Measurements from ENCODE around the gene FOSL1.

FOSL1 gene

GRCh38 chr11:65860278-65861164 lies 39.7 kb downstream of the FOSL1 start, which contains the start of gene MUS81:
Gene MUS81, plus strand, starts transcription at chr11:65860433. Its CDS starts 321 bp downstream, at chr11:65860754.
- Histone ChIP-seq H2BK12ac (ENCODE audit: low read length) (peak within 1 kb of the TSS; percentile 29), H3K4me3 (ENCODE audit: low read depth, low read length) (peak within 1 kb of the TSS; percentile 93), H2AK5ac (ENCODE audit: low read length) (peak within 1 kb of the TSS; percentile 91), H2BK120ac (ENCODE audit: insufficient read depth, low read length, poor library complexity) (peak within 1 kb of the TSS; percentile 91), H3K9ac (ENCODE audit: low read length) (peak within 1 kb of the TSS; percentile 95), H3K4ac (ENCODE audit: low read depth, low read length) (peak within 1 kb of the TSS; percentile 90), H3K79me1 (ENCODE audit: low read length) (peaks cover 30% of the 10 kb centered on the region), H3K27me3 (ENCODE audit: insufficient read depth, low read length) (no peaks in the 10 kb centered on the region), H3K23ac (ENCODE audit: low read length) (no peak within 1 kb of the TSS), H3K4me2 (ENCODE audit: low read length) (peak within 1 kb of the TSS; percentile 87), H2AFZ (ENCODE audit: insufficient read depth, low read length, poor library complexity) (peak within 1 kb of the TSS; percentile 70), H4K91ac (ENCODE audit: low read depth, low read length) (peak within 1 kb of the TSS; percentile 97), H3K9me3 (ENCODE audit: insufficient read depth, low read depth, low read length) (no peaks in the 10 kb centered on the region), H3K27ac (ENCODE audit: low read depth, low read length) (peak within 1 kb of the TSS; percentile 95), H3K4me1 (ENCODE audit: control insufficient read depth in 1 of 2, insufficient read depth in 2 of 2, low read length in 2 of 2) (peaks cover 17 to 18% of the 10 kb centered on the region in 2 experiments), H2BK5ac (ENCODE audit: low read depth, low read length, poor library complexity) (peak within 1 kb of the TSS; percentile 90), H3K36me3 (ENCODE audit: control insufficient read depth in 1 of 2, insufficient read depth in 2 of 2, low read length in 2 of 2) (peaks cover 52 to 53% of the 10 kb centered on the region in 2 experiments), H4K12ac (ENCODE audit: low read depth, low read length) (peak within 1 kb of the TSS; percentile 88), H3K18ac (ENCODE audit: low read length) (peak within 1 kb of the TSS; percentile 84), H3K14ac (ENCODE audit: low read length) (peak within 1 kb of the TSS; percentile 94), H3K79me2 (ENCODE audit: control insufficient read depth, insufficient read depth, low read length, poor library complexity) (peaks cover 35% of the 10 kb centered on the region), H4K8ac (ENCODE audit: low read depth, low read length) (peak within 1 kb of the TSS; percentile 95)
- no CpG with 5 or more reads among the region's 78 CpGs for WGBS (ENCODE audit: extremely low coverage, insufficient coverage, insufficient read length)
- peak; percentile 93 to 97 for DNase-seq

- Histone ChIP-seq H4K8ac (ENCODE audit: low read depth, low read length) (peak overlapping the region; percentile 95), H4K91ac (ENCODE audit: low read depth, low read length) (peak overlapping the region; percentile 97), H4K12ac (ENCODE audit: low read depth, low read length) (peak overlapping the region; percentile 88), H3K9ac (ENCODE audit: low read length) (peak overlapping the region; percentile 57), H3K79me1 (ENCODE audit: low read length) (peaks cover 30% of the 10 kb centered on the region), H2AFZ (ENCODE audit: insufficient read depth, low read length, poor library complexity) (peak overlapping the region; percentile 70), H2BK120ac (ENCODE audit: insufficient read depth, low read length, poor library complexity) (peak overlapping the region; percentile 91), H2BK5ac (ENCODE audit: low read depth, low read length, poor library complexity) (peak overlapping the region; percentile 90), H3K9me3 (ENCODE audit: insufficient read depth, low read depth, low read length) (no peaks in the 10 kb centered on the region), H3K4me3 (ENCODE audit: low read depth, low read length) (peak overlapping the region; percentile 93), H2BK12ac (ENCODE audit: low read length) (peak overlapping the region; percentile 29), H3K4me1 (ENCODE audit: control insufficient read depth in 1 of 2, insufficient read depth in 2 of 2, low read length in 2 of 2) (peaks cover 17 to 18% of the 10 kb centered on the region in 2 experiments), H3K4me2 (ENCODE audit: low read length) (peak overlapping the region; percentile 83), H3K27me3 (ENCODE audit: insufficient read depth, low read length) (no peaks in the 10 kb centered on the region), H2AK5ac (ENCODE audit: low read length) (peak overlapping the region; percentile 88), H3K36me3 (ENCODE audit: control insufficient read depth in 1 of 2, insufficient read depth in 2 of 2, low read length in 2 of 2) (peaks cover 52 to 53% of the 10 kb centered on the region in 2 experiments), H3K14ac (ENCODE audit: low read length) (peak overlapping the region; percentile 94), H3K4ac (ENCODE audit: low read depth, low read length) (peak overlapping the region; percentile 70), H3K27ac (ENCODE audit: low read depth, low read length) (peak overlapping the region; percentile 95), H3K79me2 (ENCODE audit: control insufficient read depth, insufficient read depth, low read length, poor library complexity) (peaks cover 35% of the 10 kb centered on the region), H3K18ac (ENCODE audit: low read length) (peak overlapping the region; percentile 83), H3K23ac (ENCODE audit: low read length) (no peak overlapping the region)
- DNase-seq, result no peak
- no CpG with 5 or more reads among the region's 16 CpGs for WGBS (ENCODE audit: extremely low coverage, insufficient coverage, insufficient read length)
Observed at GRCh38 chr11:65859812-65860277, 40.3 kb downstream of the FOSL1 start.

GRCh38 chr11:65859095-65859811 lies 40.9 kb downstream of the FOSL1 start:
- Histone ChIP-seq H3K18ac (ENCODE audit: low read length) (peak overlapping the region; percentile 83), H2AK5ac (ENCODE audit: low read length) (peak overlapping the region; percentile 88), H3K4me1 (ENCODE audit: control insufficient read depth in 1 of 2, insufficient read depth in 2 of 2, low read length in 2 of 2) (peaks cover 17 to 18% of the 10 kb centered on the region in 2 experiments), H3K9me3 (ENCODE audit: insufficient read depth, low read depth, low read length) (peaks cover 2% of the 10 kb centered on the region), H4K8ac (ENCODE audit: low read depth, low read length) (peak overlapping the region; percentile 95), H3K27ac (ENCODE audit: low read depth, low read length) (peak overlapping the region; percentile 95), H3K27me3 (ENCODE audit: insufficient read depth, low read length) (no peaks in the 10 kb centered on the region), H3K79me2 (ENCODE audit: control insufficient read depth, insufficient read depth, low read length, poor library complexity) (peaks cover 35% of the 10 kb centered on the region), H3K79me1 (ENCODE audit: low read length) (peaks cover 30% of the 10 kb centered on the region), H2BK120ac (ENCODE audit: insufficient read depth, low read length, poor library complexity) (peak overlapping the region; percentile 91), H2AFZ (ENCODE audit: insufficient read depth, low read length, poor library complexity) (peak overlapping the region; percentile 70), H3K4me3 (ENCODE audit: low read depth, low read length) (peak overlapping the region; percentile 93), H4K91ac (ENCODE audit: low read depth, low read length) (peak overlapping the region; percentile 97), H4K12ac (ENCODE audit: low read depth, low read length) (peak overlapping the region; percentile 88), H3K36me3 (ENCODE audit: control insufficient read depth in 1 of 2, insufficient read depth in 2 of 2, low read length in 2 of 2) (peaks cover 52 to 53% of the 10 kb centered on the region in 2 experiments), H3K14ac (ENCODE audit: low read length) (peak overlapping the region; percentile 94), H2BK5ac (ENCODE audit: low read depth, low read length, poor library complexity) (peak overlapping the region; percentile 90), H2BK12ac (ENCODE audit: low read length) (peak overlapping the region; percentile 29), H3K4me2 (ENCODE audit: low read length) (peak overlapping the region; percentile 87), H3K9ac (ENCODE audit: low read length) (peak overlapping the region; percentile 89), H3K4ac (ENCODE audit: low read depth, low read length) (no peak overlapping the region), H3K23ac (ENCODE audit: low read length) (no peak overlapping the region)
- peak; percentile 98 to 99 for DNase-seq
- WGBS (ENCODE audit: extremely low coverage, insufficient coverage, insufficient read length), result no CpG with 5 or more reads among the region's 46 CpGs

- WGBS (ENCODE audit: extremely low coverage, insufficient coverage, insufficient read length), result no CpG with 5 or more reads among the region's 10 CpGs
- peak in 1 of 2 donors; percentile 48 for DNase-seq
- Histone ChIP-seq H3K18ac (ENCODE audit: low read length) (no peak overlapping the region), H3K4ac (ENCODE audit: low read depth, low read length) (no peak overlapping the region), H3K9ac (ENCODE audit: low read length) (peak overlapping the region; percentile 89), H3K23ac (ENCODE audit: low read length) (no peak overlapping the region), H3K14ac (ENCODE audit: low read length) (peak overlapping the region; percentile 25), H4K8ac (ENCODE audit: low read depth, low read length) (peak overlapping the region; percentile 7), H2AFZ (ENCODE audit: insufficient read depth, low read length, poor library complexity) (peak overlapping the region; percentile 32), H2BK120ac (ENCODE audit: insufficient read depth, low read length, poor library complexity) (peak overlapping the region; percentile 3), H3K79me1 (ENCODE audit: low read length) (peaks cover 30% of the 10 kb centered on the region), H3K27ac (ENCODE audit: low read depth, low read length) (peak overlapping the region; percentile 77), H3K9me3 (ENCODE audit: insufficient read depth, low read depth, low read length) (peaks cover 2% of the 10 kb centered on the region), H4K91ac (ENCODE audit: low read depth, low read length) (peak overlapping the region; percentile 33), H3K4me3 (ENCODE audit: low read depth, low read length) (peak overlapping the region; percentile 51), H4K12ac (ENCODE audit: low read depth, low read length) (no peak overlapping the region), H2BK5ac (ENCODE audit: low read depth, low read length, poor library complexity) (peak overlapping the region; percentile 71), H2AK5ac (ENCODE audit: low read length) (no peak overlapping the region), H3K4me2 (ENCODE audit: low read length) (peak overlapping the region; percentile 87), H3K27me3 (ENCODE audit: insufficient read depth, low read length) (no peaks in the 10 kb centered on the region), H3K4me1 (ENCODE audit: control insufficient read depth in 1 of 2, insufficient read depth in 2 of 2, low read length in 2 of 2) (peaks cover 17 to 18% of the 10 kb centered on the region in 2 experiments), H2BK12ac (ENCODE audit: low read length) (no peak overlapping the region), H3K79me2 (ENCODE audit: control insufficient read depth, insufficient read depth, low read length, poor library complexity) (peaks cover 35% of the 10 kb centered on the region), H3K36me3 (ENCODE audit: control insufficient read depth in 1 of 2, insufficient read depth in 2 of 2, low read length in 2 of 2) (peaks cover 52 to 53% of the 10 kb centered on the region in 2 experiments)
Observed at GRCh38 chr11:65858681-65859087, 41.5 kb downstream of the FOSL1 start.

Measured in trophoblast cell (in vitro differentiated cells and primary cell).